ENCODE data around the gene BIRC7. TPM values are rescaled to one million over a fixed set of nuclear protein-coding genes. Genes with fewer than 3 reads are reported as not detected.

Gene BIRC7
- total RNA-seq, 1 experiment from 2014 or later: not detected

- DNase-seq: no peak
- POLR2A ChIA-PET (ENCODE audit: unreplicated experiment): no interaction called here
- no peaks in the 10 kb centered on the region for H4K20me1 ChIP-seq (ENCODE audit: insufficient read depth)
- CTCF ChIA-PET: interaction anchor here (1.0 kb wide), 1 partner anchor 31 kb away, joined by 10 read pairs; no protein-coding TSS in a partner anchor
- H3K4me1 ChIP-seq (replicated peaks; ENCODE audit: insufficient read depth): peaks cover 9% of the 10 kb centered on the region; the same call in 1 of the 2 replicates
- H3K27ac ChIP-seq: no peak within 1 kb of the TSS
- intact Hi-C loops (cut with micrococcal nuclease; ENCODE audit: unreplicated experiment): no loop called here
- no peaks in the 10 kb centered on the region for H3K9me3 ChIP-seq (ENCODE audit: insufficient read depth, low read depth)
- H3F3A ChIP-seq (ENCODE audit: insufficient read depth, low read depth): peaks cover 9% of the 10 kb centered on the region; the same call in 1 of the 2 replicates
- H3K4me2 ChIP-seq: no peak within 1 kb of the TSS
- no peak within 1 kb of the TSS for H3K4me3 ChIP-seq
- no TSS peak for BruUV-seq (replicated peaks)
- H2AFZ ChIP-seq: no peak within 1 kb of the TSS
- H3K9me2 ChIP-seq (ENCODE audit: insufficient read depth): no peaks in the 10 kb centered on the region
- no peaks in the 10 kb centered on the region for H3K79me2 ChIP-seq (ENCODE audit: low read depth)
- H3K36me3 ChIP-seq (ENCODE audit: low read depth): no peaks in the 10 kb centered on the region
- H3K27me3 ChIP-seq (ENCODE audit: insufficient read depth, low read depth): peaks cover 63% of the 10 kb centered on the region
- TF ChIP-seq EZH2 (IDR thresholded peaks at IDR 0.05; ENCODE audit: low read depth) (no peak), CTCF (conservative IDR thresholded peaks at IDR 0.05) (no peak)
Measured at GRCh38 chr20:63254232-63254605, 18.5 kb downstream of the BIRC7 start, which contains the start of gene NKAIN4. Gene NKAIN4, minus strand, starts transcription at chr20:63254463. Its CDS starts 13 bp downstream, at chr20:63254450.

GRCh38 chr20:63254606-63255384 is 19.1 kb downstream of the BIRC7 start:
- Histone ChIP-seq H4K20me1 (ENCODE audit: insufficient read depth) (no peaks in the 10 kb centered on the region), H3K9me3 (ENCODE audit: insufficient read depth, low read depth) (no peaks in the 10 kb centered on the region), H3K27ac (no peak overlapping the region), H3K9me2 (ENCODE audit: insufficient read depth) (no peaks in the 10 kb centered on the region), H3K4me3 (no peak overlapping the region), H3K79me2 (ENCODE audit: low read depth) (no peaks in the 10 kb centered on the region), H2AFZ (no peak overlapping the region), H3F3A (ENCODE audit: insufficient read depth, low read depth) (peaks cover 5% of the 10 kb centered on the region; the same call in 1 of the 2 replicates), H3K4me1 (replicated peaks; ENCODE audit: insufficient read depth) (0 out of 2 replicates have a peak, but pooled peaks cover 6% of the 10 kb centered on the region), H3K4me2 (no peak overlapping the region), H3K27me3 (ENCODE audit: insufficient read depth, low read depth) (peaks cover 69% of the 10 kb centered on the region), H3K36me3 (ENCODE audit: low read depth) (no peaks in the 10 kb centered on the region)
- intact Hi-C loops (cut with micrococcal nuclease; ENCODE audit: unreplicated experiment): no loop called here
- ChIA-PET POLR2A (ENCODE audit: unreplicated experiment) (no interaction called here), CTCF (interaction anchor here (0.5 to 1.0 kb wide), 2 partner anchors 31 to 57 kb away, joined by 4 to 10 read pairs; no protein-coding TSS in a partner anchor)
- BruUV-seq (replicated peaks): no TSS peak
- no peak; the same call in 1 of the 2 replicates for TF ChIP-seq CTCF (conservative IDR thresholded peaks at IDR 0.05)
- TF ChIP-seq EZH2 (IDR thresholded peaks at IDR 0.05; ENCODE audit: low read depth): no peak
- no peak for DNase-seq

GRCh38 chr20:63255931-63256704 is 20.4 kb downstream of the BIRC7 start:
- Histone ChIP-seq H3K4me1 (replicated peaks; ENCODE audit: insufficient read depth) (0 out of 2 replicates have a peak, but pooled peaks cover 1% of the 10 kb centered on the region), H3K4me3 (no peak overlapping the region), H2AFZ (no peak overlapping the region), H3K9me2 (ENCODE audit: insufficient read depth) (no peaks in the 10 kb centered on the region), H3K27me3 (ENCODE audit: insufficient read depth, low read depth) (peaks cover 82% of the 10 kb centered on the region), H3K9me3 (ENCODE audit: insufficient read depth, low read depth) (no peaks in the 10 kb centered on the region), H3K4me2 (no peak overlapping the region), H4K20me1 (ENCODE audit: insufficient read depth) (no peaks in the 10 kb centered on the region), H3F3A (ENCODE audit: insufficient read depth, low read depth) (peaks cover 1% of the 10 kb centered on the region; the same call in 1 of the 2 replicates), H3K36me3 (ENCODE audit: low read depth) (no peaks in the 10 kb centered on the region), H3K79me2 (ENCODE audit: low read depth) (no peaks in the 10 kb centered on the region), H3K27ac (no peak overlapping the region)
- ChIA-PET POLR2A (ENCODE audit: unreplicated experiment) (no interaction called here), CTCF (no interaction called here)
- no peak for DNase-seq
- TF ChIP-seq CTCF (conservative IDR thresholded peaks at IDR 0.05): no peak
- TF ChIP-seq EZH2 (IDR thresholded peaks at IDR 0.05; ENCODE audit: low read depth): no peak
- no TSS peak for BruUV-seq (replicated peaks)
- intact Hi-C loops (cut with micrococcal nuclease; ENCODE audit: unreplicated experiment): no loop called here
